MCF 10A (cell line): Measurements from ENCODE around the gene C1orf210. TPM values are rescaled to one million over a fixed set of nuclear protein-coding genes. Genes with fewer than 3 reads are reported as not detected.

ENCODE experiments used
- BruUV-seq: library from RNA; stranded (reverse); fragments of 400-500 nt; replicated peaks from 2 replicates; lab custom pipeline; 2021; lab: Mats Ljungman, UMichigan
- CTCF ChIA-PET: fragments of 300-600 bp; sonication (Branson Sonifier 250); formaldehyde crosslinking; extraction: SDS; loops from one replicate; lab custom pipeline; 2021; ENCODE audit warnings: antibody characterized with exemption, inconsistent platforms; lab: Yijun Ruan, JAX
- POLR2A ChIA-PET: fragments of 300-600, 350-650 bp; sonication (Branson Sonifier 250); formaldehyde crosslinking; extraction: SDS; loops from one replicate; lab custom pipeline; 2020; ENCODE audit warnings: antibody characterized with exemption, inconsistent platforms; lab: Yijun Ruan, JAX
- DNase-seq: peaks from one replicate; pipeline ENCODE4 v3.0.0-alpha.2; 2018; ENCODE audit not compliant: unreplicated experiment
- H3K27ac Mint-ChIP-seq: one replicate; pipeline ENCODE4 v1.8.0; 2022; ENCODE audit warnings: mild to moderate bottlenecking, low read depth, mixed read lengths; ENCODE audit not compliant: unreplicated experiment
- H3K27me3 Mint-ChIP-seq: one replicate; pipeline ENCODE4 v1.8.0; 2022; ENCODE audit warnings: mixed read lengths; ENCODE audit not compliant: insufficient read depth, unreplicated experiment
- H3K36me3 Mint-ChIP-seq: one replicate; pipeline ENCODE4 v1.8.0; 2022; ENCODE audit warnings: mild to moderate bottlenecking, moderate library complexity, mixed read lengths; ENCODE audit not compliant: insufficient read depth, unreplicated experiment
- H3K4me1 Mint-ChIP-seq: one replicate; pipeline ENCODE4 v1.8.0; 2022; ENCODE audit warnings: mixed read lengths; ENCODE audit not compliant: insufficient read depth, unreplicated experiment
- H3K4me3 Mint-ChIP-seq: one replicate; pipeline ENCODE4 v1.8.0; 2022; ENCODE audit warnings: mild to moderate bottlenecking, moderate library complexity, mixed read lengths; ENCODE audit not compliant: unreplicated experiment
- H3K9me3 Mint-ChIP-seq: one replicate; pipeline ENCODE4 v1.8.0; 2022; ENCODE audit warnings: mixed read lengths; ENCODE audit not compliant: unreplicated experiment
- CTCF ChIP-seq: fragments of 200-600 bp; IDR thresholded peaks from one replicate; pipeline ENCODE4 v1.8.0; 2022; ENCODE audit warnings: antibody characterized with exemption, mild to moderate bottlenecking; ENCODE audit not compliant: unreplicated experiment
- intact Hi-C: fragments of 100-400 bp; cut with micrococcal nuclease; formaldehyde crosslinking; loops from 2 replicates; pipeline ENCODE4 v1.14.1; 2022
- total RNA-seq: library from RNA; stranded (reverse); gene quantifications from 2 replicates; pipeline ENCODE4 v1.2.3, GENCODE V29; 2022

Gene C1orf210
- total RNA-seq, 1 experiment from 2014 or later = 1.6 TPM

- no peak overlapping the region for H3K27ac Mint-ChIP-seq
- no peak for DNase-seq
- POLR2A ChIA-PET = interaction anchor here (0.7 kb wide), 1 partner anchor 13 kb away, joined by 4 read pairs; no protein-coding TSS in a partner anchor
- H3K4me3 Mint-ChIP-seq = no peak overlapping the region
- TF ChIP-seq CTCF = no peak
- peaks cover 9% of the 10 kb centered on the region for H3K4me1 Mint-ChIP-seq
- CTCF ChIA-PET = no interaction called here
- no TSS peak for BruUV-seq
- no peaks in the 10 kb centered on the region for H3K36me3 Mint-ChIP-seq
- H3K9me3 Mint-ChIP-seq = peaks cover 6% of the 10 kb centered on the region
- intact Hi-C loops = no loop called here
- peaks cover 19% of the 10 kb centered on the region for H3K27me3 Mint-ChIP-seq
Measured at GRCh38 chr1:43255438-43256210, 29.8 kb downstream of the C1orf210 start.

GRCh38 chr1:43253876-43254275 is 31.5 kb downstream of the C1orf210 start:
- H3K9me3 Mint-ChIP-seq = peaks cover 6% of the 10 kb centered on the region
- no peak for TF ChIP-seq CTCF
- no peak overlapping the region for H3K27ac Mint-ChIP-seq
- no peaks in the 10 kb centered on the region for H3K36me3 Mint-ChIP-seq
- POLR2A ChIA-PET = no interaction called here
- H3K4me1 Mint-ChIP-seq = peaks cover 9% of the 10 kb centered on the region
- no peak for DNase-seq
- peaks cover 19% of the 10 kb centered on the region for H3K27me3 Mint-ChIP-seq
- H3K4me3 Mint-ChIP-seq = no peak overlapping the region
- intact Hi-C loops = no loop called here
- CTCF ChIA-PET = no interaction called here
- BruUV-seq = no TSS peak

GRCh38 chr1:43253173-43253572 is 32.2 kb downstream of the C1orf210 start:
- Mint-ChIP-seq H3K4me3 (no peak overlapping the region), H3K4me1 (peaks cover 9% of the 10 kb centered on the region), H3K36me3 (no peaks in the 10 kb centered on the region), H3K27ac (no peak overlapping the region), H3K9me3 (peaks cover 6% of the 10 kb centered on the region), H3K27me3 (peaks cover 19% of the 10 kb centered on the region)
- intact Hi-C loops = no loop called here
- TF ChIP-seq CTCF = no peak
- CTCF ChIA-PET = no interaction called here
- no peak for DNase-seq
- POLR2A ChIA-PET = interaction anchor here (0.6 to 1.2 kb wide), 2 partner anchors 8 to 9 kb away, joined by 3 read pairs; no protein-coding TSS in a partner anchor
- BruUV-seq = no TSS peak

- H3K4me1 Mint-ChIP-seq = peaks cover 8% of the 10 kb centered on the region
- no TSS peak for BruUV-seq
- ChIA-PET CTCF (no interaction called here), POLR2A (interaction anchor here (0.6 to 1.2 kb wide), 2 partner anchors 8 to 37 kb away, joined by 3 read pairs; no protein-coding TSS in a partner anchor)
- H3K4me3 Mint-ChIP-seq = no peak overlapping the region
- no peak for TF ChIP-seq CTCF
- intact Hi-C loops = no loop called here
- H3K9me3 Mint-ChIP-seq = peaks cover 13% of the 10 kb centered on the region
- peaks cover 19% of the 10 kb centered on the region for H3K27me3 Mint-ChIP-seq
- no peaks in the 10 kb centered on the region for H3K36me3 Mint-ChIP-seq
- DNase-seq = no peak
- H3K27ac Mint-ChIP-seq = no peak overlapping the region
Measured at GRCh38 chr1:43252225-43252624, 33.2 kb downstream of the C1orf210 start.
